A673 (cell line): ENCODE data around the gene PIAS1. TPM values are rescaled to one million over a fixed set of nuclear protein-coding genes. Genes with fewer than 3 reads are reported as not detected.

Source experiments
- BruUV-seq: library from RNA; stranded (reverse); fragments of 400-500 nt; replicated peaks from 2 replicates; lab custom pipeline; 2021; lab: Mats Ljungman, UMichigan
- CTCF ChIA-PET: fragments of 300-600 bp; sonication (Branson Sonifier 250); formaldehyde crosslinking; loops from one replicate; lab custom pipeline; 2022; ENCODE audit warnings: antibody characterized with exemption; lab: Charles Lee
- POLR2A ChIA-PET: fragments of 300-600 bp; sonication (Branson Sonifier 250); formaldehyde crosslinking; loops from one replicate; lab custom pipeline; 2022; ENCODE audit warnings: antibody characterized with exemption; ENCODE audit not compliant: low non-redundant PET; lab: Charles Lee
- DNase-seq: peaks from one replicate; pipeline ENCODE4 v3.0.0-alpha.2; 2015; ENCODE audit warnings: low spot score
- H3K27ac ChIP-seq: fragments of 200-600 bp; sonication (generic); 2 replicates; pipeline ENCODE4 v1.5.1; 2016; ENCODE audit warnings: mixed run types, low read depth, mild to moderate bottlenecking, mixed read lengths, antibody characterized with exemption, low read length; ENCODE audit not compliant: poor library complexity, severe bottlenecking
- H3K27me3 ChIP-seq: fragments of 200-600 bp; sonication (generic); replicated peaks from 2 replicates; pipeline ENCODE4 v1.6.1; 2017; ENCODE audit warnings: mixed run types, low read depth, mild to moderate bottlenecking, mixed read lengths, antibody characterized with exemption, low read length; ENCODE audit not compliant: insufficient read depth, poor library complexity
- H3K36me3 ChIP-seq: fragments of 200-600 bp; sonication (generic); 2 replicates; pipeline ENCODE4 v1.6.1; 2016; ENCODE audit warnings: mixed run types, mild to moderate bottlenecking, mixed read lengths, antibody characterized with exemption, low read length; ENCODE audit not compliant: insufficient read depth, poor library complexity, severe bottlenecking
- H3K4me1 ChIP-seq: fragments of 200-600 bp; sonication (generic); 2 replicates; pipeline ENCODE4 v1.6.1; 2017; ENCODE audit warnings: mixed run types, mild to moderate bottlenecking, mixed read lengths, antibody characterized with exemption, low read length; ENCODE audit not compliant: insufficient read depth, poor library complexity, severe bottlenecking
- H3K4me3 ChIP-seq: fragments of 200-600 bp; sonication (generic); 2 replicates; pipeline ENCODE4 v1.5.1; 2016; ENCODE audit warnings: low read depth, mixed run types, mild to moderate bottlenecking, mixed read lengths, low read length; ENCODE audit not compliant: poor library complexity, severe bottlenecking
- H3K9me3 ChIP-seq: fragments of 200-600 bp; sonication (generic); 2 replicates; pipeline ENCODE4 v1.6.1; 2016; ENCODE audit warnings: mixed run types, low read depth, mild to moderate bottlenecking, mixed read lengths, antibody characterized with exemption, low read length; ENCODE audit not compliant: poor library complexity, severe bottlenecking
- EZH2 ChIP-seq: fragments of 200-600 bp; sonication (generic); IDR thresholded peaks from 2 replicates; pipeline ENCODE4 v1.6.1; 2017; ENCODE audit warnings: borderline replicate concordance, low read depth, mild to moderate bottlenecking, mixed read lengths, antibody characterized with exemption, low read length; ENCODE audit not compliant: poor library complexity, severe bottlenecking
- intact Hi-C: fragments of 100-400 bp; cut with micrococcal nuclease; formaldehyde crosslinking; loops from one replicate; pipeline ENCODE4 v1.10.0; 2022; ENCODE audit not compliant: unreplicated experiment
- total RNA-seq: library from RNA; stranded (reverse); gene quantifications from 2 replicates; pipeline ENCODE4 v1.2.3, GENCODE V29; 2021
- TF ChIP-seq, protein P1 (sequence below): fragments of 300-800, 200-600 bp; sonication (generic); conservative IDR thresholded peaks from 2 replicates; pipeline ENCODE4 v1.5.1; 2017; ENCODE audit warnings: low read depth, mild to moderate bottlenecking, antibody characterized with exemption, low read length, moderate library complexity, mixed read lengths

PIAS1 gene
- total RNA-seq, 1 experiment from 2014 or later = 40.2 TPM

- Histone ChIP-seq H3K9me3 (no peaks in the 10 kb centered on the region), H3K36me3 (no peaks in the 10 kb centered on the region), H3K4me1 (peaks cover 25% of the 10 kb centered on the region), H3K27me3 (no peaks in the 10 kb centered on the region), H3K27ac (no peak overlapping the region), H3K4me3 (peak overlapping the region; percentile 27)
- DNase-seq = no peak
- TF ChIP-seq EZH2 = no peak
- TF ChIP-seq, protein P1, sequence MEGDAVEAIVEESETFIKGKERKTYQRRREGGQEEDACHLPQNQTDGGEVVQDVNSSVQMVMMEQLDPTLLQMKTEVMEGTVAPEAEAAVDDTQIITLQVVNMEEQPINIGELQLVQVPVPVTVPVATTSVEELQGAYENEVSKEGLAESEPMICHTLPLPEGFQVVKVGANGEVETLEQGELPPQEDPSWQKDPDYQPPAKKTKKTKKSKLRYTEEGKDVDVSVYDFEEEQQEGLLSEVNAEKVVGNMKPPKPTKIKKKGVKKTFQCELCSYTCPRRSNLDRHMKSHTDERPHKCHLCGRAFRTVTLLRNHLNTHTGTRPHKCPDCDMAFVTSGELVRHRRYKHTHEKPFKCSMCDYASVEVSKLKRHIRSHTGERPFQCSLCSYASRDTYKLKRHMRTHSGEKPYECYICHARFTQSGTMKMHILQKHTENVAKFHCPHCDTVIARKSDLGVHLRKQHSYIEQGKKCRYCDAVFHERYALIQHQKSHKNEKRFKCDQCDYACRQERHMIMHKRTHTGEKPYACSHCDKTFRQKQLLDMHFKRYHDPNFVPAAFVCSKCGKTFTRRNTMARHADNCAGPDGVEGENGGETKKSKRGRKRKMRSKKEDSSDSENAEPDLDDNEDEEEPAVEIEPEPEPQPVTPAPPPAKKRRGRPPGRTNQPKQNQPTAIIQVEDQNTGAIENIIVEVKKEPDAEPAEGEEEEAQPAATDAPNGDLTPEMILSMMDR = no peak
- CTCF ChIA-PET = no interaction called here
- POLR2A ChIA-PET = no interaction called here
- no TSS peak for BruUV-seq
- intact Hi-C loops = no loop called here
Observed at GRCh38 chr15:68114840-68115239, 60.7 kb downstream of the PIAS1 start.

DNA sequence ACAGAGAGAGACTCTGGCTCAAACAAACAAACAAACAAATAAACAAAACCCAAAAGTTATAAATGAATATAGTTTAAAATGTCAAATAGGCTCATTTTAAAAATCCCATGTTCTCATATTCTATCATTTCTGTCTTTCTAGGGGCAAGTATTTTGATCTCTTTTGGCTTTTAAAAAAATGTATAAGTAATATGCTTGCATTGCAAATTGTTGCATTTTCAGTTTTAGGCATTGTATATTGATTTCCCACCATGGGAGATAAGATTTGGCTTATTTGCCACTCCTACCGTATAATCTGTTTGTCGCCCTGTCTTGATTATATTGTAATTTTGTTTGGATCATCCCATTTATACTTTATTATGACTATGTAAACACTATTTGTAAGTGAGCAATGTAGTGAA, 70.6 kb downstream of the PIAS1 start:
- Histone ChIP-seq H3K4me1 (no peaks in the 10 kb centered on the region), H3K27ac (no peak overlapping the region), H3K36me3 (no peaks in the 10 kb centered on the region), H3K27me3 (no peaks in the 10 kb centered on the region), H3K4me3 (no peak overlapping the region), H3K9me3 (no peaks in the 10 kb centered on the region)
- CTCF ChIA-PET = no interaction called here
- DNase-seq = no peak
- BruUV-seq = no TSS peak
- intact Hi-C loops = no loop called here
- POLR2A ChIA-PET = no interaction called here
- TF ChIP-seq, protein P1 = no peak
- no peak for TF ChIP-seq EZH2

DNA sequence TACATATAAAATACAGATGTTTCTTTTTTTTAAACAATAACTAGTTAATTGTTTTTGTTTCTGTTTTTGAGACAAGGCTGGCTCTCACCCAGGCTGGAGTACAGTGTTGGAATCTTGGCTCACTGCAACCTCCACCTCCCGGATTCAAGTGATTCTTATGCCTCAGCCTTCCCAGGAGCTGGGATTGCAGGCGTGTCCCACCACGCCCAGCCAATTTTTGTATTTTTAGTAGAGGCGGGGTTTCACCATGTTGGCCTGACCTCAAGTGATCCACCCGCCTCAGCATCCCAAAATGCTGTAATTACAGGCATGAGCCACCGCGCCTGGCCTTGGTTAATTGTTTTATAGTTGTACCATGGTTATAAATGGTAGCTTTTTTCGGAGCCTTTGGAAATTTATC, 72.3 kb downstream of the PIAS1 start:
- TF ChIP-seq EZH2 = no peak
- TF ChIP-seq, protein P1 = no peak
- Histone ChIP-seq H3K9me3 (no peaks in the 10 kb centered on the region), H3K4me1 (no peaks in the 10 kb centered on the region), H3K4me3 (no peak overlapping the region), H3K27me3 (no peaks in the 10 kb centered on the region), H3K27ac (no peak overlapping the region), H3K36me3 (no peaks in the 10 kb centered on the region)
- no peak for DNase-seq
- no TSS peak for BruUV-seq
- POLR2A ChIA-PET = no interaction called here
- intact Hi-C loops = no loop called here
- CTCF ChIA-PET = no interaction called here
